Heart left ventricle (tissue), 16 donors: ENCODE results near the gene TLE2. TPM values are rescaled to one million over a fixed set of nuclear protein-coding genes. Genes with fewer than 3 reads are reported as not detected.
"Not testable (repeated sequence)": the region's sequence is repeated elsewhere in the genome, so short reads cannot be mapped to it uniquely, and the experiment has no call there.

ENCODE experiments used
- ATAC-seq, 4 donors: fragments of 200-7000 bp; cut with Tn5 transposase; one replicate each; pipeline ENCODE4 v1.9.1; 2020 to 2022; ENCODE audit warnings: moderate library complexity in 4 of 4, mild to moderate bottlenecking in 3 of 4, moderate number of reproducible peaks in 1 of 4
- DNase-seq, 5 donors: peaks; one replicate each; pipeline ENCODE4 v3.0.0-alpha.2; 2020
- H3K27ac ChIP-seq, 12 donors: fragments of 200-600 bp; sonication (generic) in 4 of 12; one replicate each; pipeline versions ENCODE4 v1.5.0 to v1.8.0; 2016 to 2022; ENCODE audit warnings: mild to moderate bottlenecking in 2 of 12
- H3K27me3 ChIP-seq, 9 donors: fragments of 200-600 bp; sonication (generic) in 2 of 9; one replicate each; pipeline versions ENCODE4 v1.5.1 to v1.8.0; 2016 to 2022; ENCODE audit warnings: mild to moderate bottlenecking in 3 of 9
- H3K36me3 ChIP-seq, 9 donors: fragments of 200-600 bp; sonication (generic) in 2 of 9; one replicate each; pipeline versions ENCODE4 v1.5.0 to v1.8.0; 2018 to 2022; ENCODE audit warnings: mild to moderate bottlenecking in 2 of 9
- H3K4me1 ChIP-seq, 12 donors: fragments of 200-600 bp; sonication (generic) in 4 of 12; one replicate each; pipeline versions ENCODE4 v1.5.0 to v1.8.0; 2016 to 2022; ENCODE audit warnings: mild to moderate bottlenecking in 3 of 12
- H3K4me3 ChIP-seq, 12 donors: fragments of 200-600 bp; sonication (generic) in 4 of 12; one replicate each; pipeline versions ENCODE4 v1.5.0 to v1.8.0; 2017 to 2022; ENCODE audit warnings: mild to moderate bottlenecking in 9 of 12, moderate library complexity in 4 of 12
- H3K9me3 ChIP-seq, 12 donors: fragments of 200-600 bp; sonication (generic) in 4 of 12; one replicate each; pipeline versions ENCODE4 v1.5.0 to v1.8.0; 2016 to 2022; ENCODE audit warnings: mild to moderate bottlenecking in 1 of 12
- CTCF ChIP-seq, 12 donors: fragments of 200-600 bp; sonication (generic) in 4 of 12; IDR thresholded peaks; one replicate each; pipeline versions ENCODE4 v1.5.0 to v1.8.0; 2018 to 2022; ENCODE audit warnings: antibody characterized with exemption in 12 of 12, mild to moderate bottlenecking in 5 of 12
- POLR2A ChIP-seq, 2 donors: fragments of 450-650 bp; IDR thresholded peaks; one replicate each; pipeline ENCODE4 v1.6.1; 2017; ENCODE audit warnings: antibody characterized with exemption in 2 of 2, mild to moderate bottlenecking in 2 of 2, moderate library complexity in 2 of 2
- WGBS, 4 donors: extraction: QIAGEN DNeasy Blood & Tissue Kit in 2 of 4; methylation state at CpG; one replicate each; pipeline versions ENCODE4 v1.1.5 to v1.1.7; 2013 to 2018; 5-methylcytosine and 5-hydroxymethylcytosine counted together
- intact Hi-C, 10 donors: fragments of 100-400 bp; cut with DNase I; formaldehyde crosslinking; loops; one replicate each; pipeline versions ENCODE4 v1.11.1 to v1.14.2; 2022
- polyA plus RNA-seq, 2 donors: library from polyadenylated mRNA; stranded (reverse); fragments of 200-250 nt; gene quantifications; one replicate each; pipeline ENCODE4 v1.2.3, GENCODE V29; 2013
- total RNA-seq, 9 donors: library from RNA; depleted of rRNA in 2 of 9; stranded (reverse); fragments of >200 nt in 2 of 9; fragmentation: NEBNext Ultra II Directional in 3 of 9; extraction: Animal tissue kit (Norgen Biotek cat#: 25700) in 3 of 9; gene quantifications; one replicate each; pipeline versions ENCODE4 v1.1.0 to v1.2.4, GENCODE V29; 2016 to 2023
- donor health status: ischemic (EF 13 %, LVEDD 7.1; RV severe dilation, severe dysfunction).
- donor health status: healthy with polysubstance abuse.
- donor health status: DM: no; HTN: yes; CAD: no.
- donor health status: DM: no; HTN: no; CAD: no.
- donor health status: ischemic (EF 25% LVEDD 6.9; RV normal size, moderate dysfunction).
- donor health status: ischemic (EF 25% LVEDD 5.7; RV mildly dilated, moderate dysfunction).
- donor health status: healthy.
- donor health status: DM: yes; HTN: yes; CAD: no.
- donor health status: ischemic (EF 35%, LVEDD 5.7; RV mildly dilated, moderate dysfunction).
- donor health status: nonischemic (EF 11% LVEDD 7.7; RV severe dilation, severe dysfunction).
- donor health status: DM: yes; HTN: yes; CAD: no.
- donor health status: PGD.
- donor health status: ischemic (EF 29% LVEDD 5.4; RV normal size, mild dysfunction).
- donor health status: nonischemic (EF 23%, LVEDD 6.1; RV moderate dilation, normal function).

Gene TLE2
- total and polyA plus RNA-seq, 11 donors = 34.6 to 75.1 (median 40.5) TPM

- intact Hi-C loops = loop anchor here in 6 of 10 donors (2.0 to 10.0 kb wide), 7 partner anchors 62 to 198 kb away; partner anchors contain the start of gene TLE2 (in 1 of the 6)
- Histone ChIP-seq H3K27ac (no peak overlapping the region), H3K4me1 (peaks cover 0 to 23% (median 17%) of the 10 kb centered on the region in 12 donors), H3K9me3 (no peaks in the 10 kb centered on the region), H3K36me3 (no peaks in the 10 kb centered on the region), H3K4me3 (no peak overlapping the region), H3K27me3 (no peaks in the 10 kb centered on the region)
- WGBS, 4 donors = 94 to 98% (median 96%) methylated on average over 5 of the region's 5 CpGs
- TF ChIP-seq POLR2A (IDR thresholded peaks at IDR 0.05) (no peak), CTCF (IDR thresholded peaks at IDR 0.05) (no peak)
- ATAC-seq (no peak), DNase-seq (no peak)
Observed at GRCh38 chr19:2964874-2965273, 64.2 kb downstream of the TLE2 start.

- not testable (repeated sequence) for H3K36me3 ChIP-seq, H3K9me3 ChIP-seq, H3K27ac ChIP-seq, ATAC-seq, DNase-seq, H3K4me3 ChIP-seq, H3K27me3 ChIP-seq
- WGBS, 4 donors = 93 to 95% (median 95%) methylated on average over 12 of the region's 12 CpGs
- intact Hi-C loops = loop anchor here in 7 of 10 donors (2.0 to 10.0 kb wide), 9 partner anchors 109 to 201 kb away; no protein-coding TSS in a partner anchor
- peaks cover 0 to 15% (median 7%) of the 10 kb centered on the region in 12 donors for H3K4me1 ChIP-seq
Observed at GRCh38 chr19:2963631-2964030, 65.4 kb downstream of the TLE2 start.

- Histone ChIP-seq H3K27ac (no peak overlapping the region), H3K27me3 (no peaks in the 10 kb centered on the region), H3K4me3 (no peak overlapping the region), H3K9me3 (no peaks in the 10 kb centered on the region), H3K4me1 (peaks cover 0 to 10% (median 2%) of the 10 kb centered on the region in 12 donors), H3K36me3 (no peaks in the 10 kb centered on the region)
- ATAC-seq (no peak), DNase-seq (no peak)
- TF ChIP-seq CTCF (IDR thresholded peaks at IDR 0.05) (no peak), POLR2A (IDR thresholded peaks at IDR 0.05) (no peak)
- intact Hi-C loops = loop anchor here in 6 of 10 donors (2.0 to 10.0 kb wide), 9 partner anchors 109 to 202 kb away; no protein-coding TSS in a partner anchor
- 95 to 99% (median 96%) methylated on average over 5 of the region's 5 CpGs for WGBS, 4 donors
Observed at GRCh38 chr19:2963122-2963521, 66.0 kb downstream of the TLE2 start.

- peak overlapping the region in 2 of 12 donors; percentile 0 to 25 for H3K4me3 ChIP-seq
- ATAC-seq = peak; percentile 61 to 90 (median 78)
- peak in 1 of 5 donors; percentile 45 for DNase-seq
- no peaks in the 10 kb centered on the region for H3K27me3 ChIP-seq
- TF ChIP-seq CTCF (IDR thresholded peaks at IDR 0.05) = peak; percentile 67 to 88 (median 79)
- TF ChIP-seq POLR2A (IDR thresholded peaks at IDR 0.05) = no peak
- H3K4me1 ChIP-seq = peaks cover 0 to 7% (median 0%) of the 10 kb centered on the region in 12 donors
- peak overlapping the region in 1 of 12 donors; percentile 15 for H3K27ac ChIP-seq
- intact Hi-C loops = loop anchor here in 6 of 10 donors (1.0 to 10.0 kb wide), 11 partner anchors 110 to 203 kb away; no protein-coding TSS in a partner anchor
- 30 to 39% (median 37%) methylated on average over 17 of the region's 17 CpGs for WGBS, 4 donors
- H3K36me3 ChIP-seq = no peaks in the 10 kb centered on the region
- H3K9me3 ChIP-seq = no peaks in the 10 kb centered on the region
Observed at GRCh38 chr19:2962018-2962670, 66.9 kb downstream of the TLE2 start.
